NCI-H526 treated with DMSO at 0.1 percent for 48 hours (cell line): Measurements from ENCODE around the gene SH3RF2.
"Not testable (repeated sequence)": the region's sequence is repeated elsewhere in the genome, so short reads cannot be mapped to it uniquely, and the experiment has no call there.

Experiments
- DNase-seq: peaks from one replicate; lab custom pipeline; 2025; lab: John Stamatoyannopoulos, UW

Gene SH3RF2

GRCh38 chr5:145948047-145948446 lies 11.7 kb downstream of the SH3RF2 start:
- no peak for DNase-seq

GRCh38 chr5:145948921-145949320 lies 12.5 kb downstream of the SH3RF2 start:
- DNase-seq: no peak

- no peak for DNase-seq
Observed at GRCh38 chr5:145949474-145949873, 13.1 kb downstream of the SH3RF2 start.

- DNase-seq: no peak
Observed at GRCh38 chr5:145951071-145951470, 14.7 kb downstream of the SH3RF2 start.

- no peak for DNase-seq
Observed at GRCh38 chr5:145953202-145953601, 16.8 kb downstream of the SH3RF2 start.

- DNase-seq: not testable (repeated sequence)
Observed at GRCh38 chr5:145954140-145954539, 17.8 kb downstream of the SH3RF2 start.

- DNase-seq: no peak
Observed at GRCh38 chr5:145957388-145957787, 21.0 kb downstream of the SH3RF2 start.

GRCh38 chr5:145958436-145958835 lies 22.1 kb downstream of the SH3RF2 start:
- DNase-seq: no peak

GRCh38 chr5:145960166-145960565 lies 23.8 kb downstream of the SH3RF2 start:
- no peak for DNase-seq

- no peak for DNase-seq
Observed at GRCh38 chr5:145960848-145961600, 24.6 kb downstream of the SH3RF2 start.

GRCh38 chr5:145962001-145962400 lies 25.6 kb downstream of the SH3RF2 start:
- DNase-seq: no peak

GRCh38 chr5:145964008-145964407 lies 27.6 kb downstream of the SH3RF2 start:
- not testable (repeated sequence) for DNase-seq

- no peak for DNase-seq
Observed at GRCh38 chr5:145965804-145966203, 29.4 kb downstream of the SH3RF2 start.

GRCh38 chr5:145967296-145967695 lies 30.9 kb downstream of the SH3RF2 start:
- no peak for DNase-seq

GRCh38 chr5:145968970-145969713 lies 32.8 kb downstream of the SH3RF2 start:
- no peak for DNase-seq

- DNase-seq: no peak
Observed at GRCh38 chr5:145969714-145970092, 33.3 kb downstream of the SH3RF2 start.

- no peak for DNase-seq
Observed at GRCh38 chr5:145971108-145971507, 34.7 kb downstream of the SH3RF2 start.

- DNase-seq: no peak
Observed at GRCh38 chr5:145971701-145972100, 35.3 kb downstream of the SH3RF2 start.

GRCh38 chr5:145975001-145975360 lies 38.6 kb downstream of the SH3RF2 start:
- no peak for DNase-seq

GRCh38 chr5:145975361-145976066 lies 39.1 kb downstream of the SH3RF2 start:
- DNase-seq: no peak

- no peak for DNase-seq
Observed at GRCh38 chr5:145976431-145977155, 40.2 kb downstream of the SH3RF2 start.

- no peak for DNase-seq
Observed at GRCh38 chr5:145978171-145978570, 41.8 kb downstream of the SH3RF2 start.
